Measurements from ENCODE around the gene PLCD3. TPM values are rescaled to one million over a fixed set of nuclear protein-coding genes. Genes with fewer than 3 reads are reported as not detected.

Gene PLCD3
- total and polyA plus RNA-seq, 5 donors: 94.2 to 164 (median 133) TPM

DNA sequence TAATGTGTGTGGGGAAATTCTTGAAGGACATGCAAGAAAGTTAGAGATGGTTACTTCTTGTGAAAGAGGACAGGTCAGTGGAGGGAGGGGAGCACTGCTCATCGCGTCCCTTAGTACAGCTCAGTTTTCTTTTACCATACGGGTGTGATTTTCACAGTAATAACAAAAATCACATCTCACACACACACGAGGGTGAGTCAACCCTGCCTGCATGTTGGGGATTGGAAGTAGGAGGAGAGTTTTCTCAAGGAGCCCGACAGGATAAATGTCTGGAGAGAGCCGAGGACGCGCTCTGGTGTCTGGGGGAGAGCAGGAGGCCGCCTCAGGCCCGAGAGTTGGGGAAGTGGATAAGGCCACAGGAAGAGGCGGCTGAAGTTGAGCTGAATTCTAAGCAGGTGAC, 16.4 kb downstream of the PLCD3 start:
- Histone ChIP-seq H3K27me3 (ENCODE audit: control insufficient read depth, insufficient read depth) (no peaks in the 10 kb centered on the region), H3K4me3 (ENCODE audit: low read length) (no peak overlapping the region), H3K27ac (ENCODE audit: low read length) (no peak overlapping the region), H3K9me3 (ENCODE audit: control insufficient read depth, low read length) (no peaks in the 10 kb centered on the region), H3K4me1 (ENCODE audit: control insufficient read depth, insufficient read depth, low read length) (peaks cover 2% of the 10 kb centered on the region)
- 73% methylated on average over 11 of the region's 11 CpGs for WGBS
- no peak for ATAC-seq
- no peak for DNase-seq
- intact Hi-C loops (cut with DNase I): no loop called here

DNA sequence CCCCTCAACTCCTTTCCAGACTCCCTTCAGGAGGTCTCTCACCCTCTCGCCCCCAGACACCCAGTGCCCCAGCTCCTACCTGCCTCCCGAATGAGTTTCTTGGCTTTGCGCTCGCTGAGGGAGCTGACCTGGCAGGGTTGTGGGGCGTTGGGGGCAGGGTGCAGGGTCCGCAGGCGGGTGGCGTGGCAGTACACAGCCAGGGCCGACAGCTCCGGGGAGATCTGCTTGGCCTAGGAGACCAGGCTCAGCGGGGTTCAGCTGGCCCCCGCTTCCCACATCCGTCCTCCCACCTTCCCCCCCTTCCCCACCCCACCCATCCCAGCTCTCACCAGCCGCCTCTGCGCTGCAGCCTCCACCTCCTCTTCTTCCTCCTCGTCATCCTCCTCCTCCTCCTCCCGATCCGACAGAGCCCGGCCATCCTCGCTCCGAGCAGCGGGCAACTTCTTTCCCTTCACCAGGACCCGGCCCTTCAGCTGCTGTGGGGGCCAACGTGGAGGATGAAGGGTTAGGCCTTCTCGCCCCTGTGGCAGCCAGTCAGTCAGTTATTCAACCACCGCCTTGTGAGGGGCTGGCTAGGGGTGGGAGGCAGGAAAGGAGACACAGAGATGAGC, 17.2 kb downstream of the PLCD3 start:
- intact Hi-C loops (cut with DNase I): no loop called here
- ATAC-seq (no peak), DNase-seq (no peak)
- no peak overlapping the region for H3K27ac ChIP-seq (ENCODE audit: low read length)
- no peak overlapping the region for H3K4me3 ChIP-seq (ENCODE audit: low read length)
- H3K9me3 ChIP-seq (ENCODE audit: control insufficient read depth, low read length): no peaks in the 10 kb centered on the region
- H3K27me3 ChIP-seq (ENCODE audit: control insufficient read depth, insufficient read depth): no peaks in the 10 kb centered on the region
- peaks cover 6% of the 10 kb centered on the region for H3K4me1 ChIP-seq (ENCODE audit: control insufficient read depth, insufficient read depth, low read length)
- WGBS: 88% methylated on average over 26 of the region's 26 CpGs

DNA sequence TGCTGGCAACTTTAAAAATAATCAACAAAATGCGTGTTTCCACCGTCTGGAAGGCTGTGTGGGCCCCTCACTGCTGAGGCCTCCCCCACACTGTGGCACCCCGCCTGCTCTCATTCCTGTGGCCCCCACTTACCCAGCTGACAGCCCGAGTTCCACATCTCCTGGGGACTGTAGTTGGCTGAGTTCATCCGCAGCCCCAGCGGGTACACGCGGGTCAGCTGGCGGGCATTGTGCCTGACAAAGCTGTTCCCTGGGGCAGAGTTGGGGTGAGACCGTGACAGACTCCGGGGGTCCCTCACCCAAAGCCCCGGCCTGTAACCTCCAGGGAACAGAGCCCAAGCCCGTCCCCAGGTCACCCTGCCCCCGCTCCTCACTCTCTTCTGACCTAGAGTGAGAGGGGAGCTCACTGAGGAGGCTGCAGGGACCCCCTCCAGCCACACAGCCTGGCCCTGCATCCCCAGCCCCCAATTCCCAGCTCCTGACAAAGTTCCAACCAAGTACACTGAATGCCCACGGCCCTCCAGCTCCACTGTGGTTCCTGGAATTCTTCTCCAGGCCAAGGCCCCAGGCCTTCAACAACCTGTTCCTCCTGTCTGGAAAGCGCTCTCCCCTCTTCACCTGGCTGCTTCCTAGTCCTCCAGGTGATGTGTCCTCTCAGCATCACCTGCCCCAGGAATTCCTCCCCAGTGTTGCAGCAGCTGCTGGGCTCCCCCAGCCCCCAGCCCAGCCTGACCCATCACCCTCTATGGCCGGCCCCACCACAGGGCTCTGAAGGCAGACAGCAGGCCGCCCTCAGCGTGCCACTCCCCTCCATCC, 18.0 kb downstream of the PLCD3 start:
- intact Hi-C loops (cut with DNase I): no loop called here
- H3K4me1 ChIP-seq (ENCODE audit: control insufficient read depth, insufficient read depth, low read length): peaks cover 6% of the 10 kb centered on the region

DNA sequence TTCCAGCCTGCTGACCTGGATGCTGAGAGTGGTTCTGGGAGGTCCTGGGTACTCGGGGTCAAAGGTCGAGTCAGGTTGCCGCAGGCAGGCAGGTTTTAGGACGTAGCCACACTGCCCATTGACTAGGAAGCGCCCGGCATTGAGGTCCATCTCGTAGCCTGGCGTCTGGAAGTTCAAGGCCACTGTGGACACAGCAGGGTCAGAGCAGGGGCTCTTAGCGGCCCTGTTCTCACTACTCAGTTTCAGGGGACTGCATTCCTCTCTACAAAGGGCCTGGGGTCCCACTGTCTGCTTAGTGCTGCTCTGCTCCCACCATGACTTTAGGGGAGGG, 18.9 kb downstream of the PLCD3 start:
- no peaks in the 10 kb centered on the region for H3K9me3 ChIP-seq (ENCODE audit: control insufficient read depth, low read length)
- no peak overlapping the region for H3K4me3 ChIP-seq (ENCODE audit: low read length)
- ATAC-seq (no peak), DNase-seq (no peak)
- H3K27ac ChIP-seq (ENCODE audit: low read length): no peak overlapping the region
- intact Hi-C loops (cut with DNase I): no loop called here
- WGBS: 93% methylated on average over 9 of the region's 9 CpGs
- peaks cover 6% of the 10 kb centered on the region for H3K4me1 ChIP-seq (ENCODE audit: control insufficient read depth, insufficient read depth, low read length)
- no peaks in the 10 kb centered on the region for H3K27me3 ChIP-seq (ENCODE audit: control insufficient read depth, insufficient read depth)

More for the DNA sequence above, 18.0 kb downstream of the PLCD3 start:
- 86% methylated on average over 19 of the region's 19 CpGs for whole genome bisulfite sequencing
- Histone ChIP-seq H3K27ac (ENCODE audit: low read length) (no peak overlapping the region), H3K9me3 (ENCODE audit: control insufficient read depth, low read length) (no peaks in the 10 kb centered on the region), H3K4me3 (ENCODE audit: low read length) (no peak overlapping the region), H3K27me3 (ENCODE audit: control insufficient read depth, insufficient read depth) (no peaks in the 10 kb centered on the region)
- no peak for DNase-seq
- ATAC-seq: no peak

DNA sequence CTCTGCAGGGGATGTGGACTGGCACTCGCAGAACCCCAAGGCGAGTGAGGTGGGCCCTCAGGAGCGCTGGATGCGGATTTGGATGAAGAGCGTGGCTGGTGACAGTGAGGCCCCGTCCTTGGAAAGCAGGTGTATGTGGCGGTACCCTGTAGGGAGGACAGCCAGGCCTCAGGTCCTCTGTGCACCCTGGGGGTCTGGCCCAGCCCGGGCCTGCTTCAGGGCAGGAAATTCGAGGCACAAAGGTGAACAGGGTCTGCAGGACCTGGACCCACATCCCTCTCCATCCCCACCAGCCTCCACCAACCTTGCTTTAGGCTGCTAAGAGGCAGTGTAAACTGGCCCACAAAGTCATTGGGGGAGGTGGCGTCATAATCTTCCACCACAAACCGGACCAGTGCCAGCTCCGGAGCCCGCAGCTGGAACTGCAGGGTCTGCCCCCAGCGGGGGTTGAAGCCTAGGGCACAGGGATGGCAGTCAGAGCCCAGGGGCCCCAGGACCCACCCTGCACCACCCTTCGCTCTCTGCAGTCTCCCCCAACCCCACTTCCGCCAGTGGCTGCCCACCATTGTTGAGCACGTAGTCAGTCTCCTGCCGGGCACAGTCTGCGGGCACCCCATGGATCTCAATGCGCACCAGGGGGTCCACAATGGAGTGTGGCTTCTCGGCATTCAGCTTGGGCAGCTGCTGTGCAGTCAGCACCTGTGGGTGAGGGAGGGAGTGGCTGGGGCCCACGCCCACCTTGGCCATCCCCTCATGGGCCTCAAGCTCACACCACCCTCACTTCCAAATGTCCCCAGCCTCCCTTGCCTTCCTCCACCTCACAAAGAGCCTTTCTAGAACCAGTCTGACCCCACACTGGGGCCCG, 19.5 kb downstream of the PLCD3 start:
- WGBS: 91% methylated on average over 23 of the region's 23 CpGs
- intact Hi-C loops (cut with DNase I): no loop called here
- no peak for DNase-seq
- Histone ChIP-seq H3K4me3 (ENCODE audit: low read length) (no peak overlapping the region), H3K4me1 (ENCODE audit: control insufficient read depth, insufficient read depth, low read length) (peaks cover 6% of the 10 kb centered on the region), H3K27ac (ENCODE audit: low read length) (peak overlapping the region; percentile 97), H3K27me3 (ENCODE audit: control insufficient read depth, insufficient read depth) (no peaks in the 10 kb centered on the region), H3K9me3 (ENCODE audit: control insufficient read depth, low read length) (no peaks in the 10 kb centered on the region)
- ATAC-seq: no peak

DNA sequence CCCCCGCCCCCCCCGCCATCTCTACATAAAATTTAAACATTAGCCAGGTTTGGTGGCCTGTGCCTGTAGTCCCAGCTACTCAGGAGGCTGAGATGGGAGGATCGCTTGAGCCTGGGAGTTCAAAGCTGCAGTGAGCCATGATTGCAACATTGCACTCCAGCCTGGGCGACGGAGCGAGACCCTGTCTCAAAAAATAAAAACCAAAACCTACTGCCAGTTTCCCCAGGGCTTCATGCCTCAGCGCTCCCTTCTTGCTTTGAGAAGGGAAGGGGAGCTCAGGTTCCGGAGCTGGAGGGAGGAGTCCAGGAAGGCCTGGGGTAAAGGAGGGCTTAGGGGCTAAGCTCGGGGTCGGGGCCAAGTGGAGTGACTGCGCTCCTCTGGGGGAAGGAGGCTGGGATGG, 20.5 kb downstream of the PLCD3 start:
- Histone ChIP-seq H3K4me1 (ENCODE audit: control insufficient read depth, insufficient read depth, low read length) (peaks cover 6% of the 10 kb centered on the region), H3K27ac (ENCODE audit: low read length) (peak overlapping the region; percentile 97), H3K27me3 (ENCODE audit: control insufficient read depth, insufficient read depth) (no peaks in the 10 kb centered on the region), H3K9me3 (ENCODE audit: control insufficient read depth, low read length) (no peaks in the 10 kb centered on the region), H3K4me3 (ENCODE audit: low read length) (no peak overlapping the region)
- WGBS: 90% methylated on average over 11 of the region's 11 CpGs
- DNase-seq (no peak), ATAC-seq (no peak)
- intact Hi-C loops (cut with DNase I): no loop called here

DNA sequence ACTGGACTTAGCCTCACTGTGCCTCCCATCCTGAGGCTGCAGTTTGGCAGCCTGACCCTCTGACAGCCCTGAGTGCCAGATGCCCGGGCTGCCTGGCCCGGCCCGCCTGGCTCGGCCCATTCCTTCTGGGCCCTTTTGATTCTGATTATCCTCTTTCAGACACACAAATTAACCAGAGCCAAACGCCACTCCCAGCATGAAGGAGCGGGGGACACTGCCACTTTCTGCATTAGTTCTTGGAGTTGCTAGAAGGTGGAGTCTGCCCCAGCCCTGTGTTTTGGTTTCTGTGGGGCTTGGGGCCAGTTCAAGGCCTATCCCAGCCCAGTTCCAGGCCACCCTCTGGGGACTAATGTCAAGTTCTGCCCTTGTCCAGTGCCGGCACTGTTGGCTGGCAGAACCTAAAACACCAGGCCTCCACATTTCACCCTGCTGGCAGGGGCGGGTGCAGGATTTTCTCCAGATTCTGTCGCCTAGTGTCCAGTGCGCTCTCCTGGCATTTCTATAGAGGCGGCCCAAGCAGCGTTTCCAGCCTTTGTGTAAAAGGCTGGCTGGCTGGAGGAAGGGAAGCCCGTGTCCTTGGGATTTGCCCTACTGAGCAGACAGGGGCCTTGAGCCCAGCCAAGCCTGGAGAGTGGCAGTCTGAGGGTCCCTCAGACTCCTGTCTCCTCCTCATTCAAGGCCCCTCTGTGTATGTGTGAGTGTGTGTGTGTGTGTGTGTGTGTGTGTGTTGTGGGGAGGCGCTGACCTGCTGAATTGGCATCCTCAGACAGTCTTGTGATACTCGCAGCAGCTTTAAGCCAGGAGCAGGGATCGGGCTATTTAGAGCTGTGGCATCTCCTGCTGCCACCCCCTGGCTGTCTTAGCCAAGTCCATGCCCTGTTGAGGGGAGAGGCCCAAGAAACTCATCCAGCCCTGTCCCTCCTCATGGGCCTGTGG, 21.4 kb downstream of the PLCD3 start:
- peak; percentile 70 for ATAC-seq
- peaks cover 6% of the 10 kb centered on the region for H3K4me1 ChIP-seq (ENCODE audit: control insufficient read depth, insufficient read depth, low read length)
- intact Hi-C loops (cut with DNase I): no loop called here
- no peaks in the 10 kb centered on the region for H3K9me3 ChIP-seq (ENCODE audit: control insufficient read depth, low read length)
- H3K27ac ChIP-seq (ENCODE audit: low read length): peak overlapping the region; percentile 97
- 47% methylated on average over 16 of the region's 16 CpGs for WGBS
- no peak overlapping the region for H3K4me3 ChIP-seq (ENCODE audit: low read length)
- DNase-seq: peak; percentile 57 to 78 (median 78)
- no peaks in the 10 kb centered on the region for H3K27me3 ChIP-seq (ENCODE audit: control insufficient read depth, insufficient read depth)

DNA sequence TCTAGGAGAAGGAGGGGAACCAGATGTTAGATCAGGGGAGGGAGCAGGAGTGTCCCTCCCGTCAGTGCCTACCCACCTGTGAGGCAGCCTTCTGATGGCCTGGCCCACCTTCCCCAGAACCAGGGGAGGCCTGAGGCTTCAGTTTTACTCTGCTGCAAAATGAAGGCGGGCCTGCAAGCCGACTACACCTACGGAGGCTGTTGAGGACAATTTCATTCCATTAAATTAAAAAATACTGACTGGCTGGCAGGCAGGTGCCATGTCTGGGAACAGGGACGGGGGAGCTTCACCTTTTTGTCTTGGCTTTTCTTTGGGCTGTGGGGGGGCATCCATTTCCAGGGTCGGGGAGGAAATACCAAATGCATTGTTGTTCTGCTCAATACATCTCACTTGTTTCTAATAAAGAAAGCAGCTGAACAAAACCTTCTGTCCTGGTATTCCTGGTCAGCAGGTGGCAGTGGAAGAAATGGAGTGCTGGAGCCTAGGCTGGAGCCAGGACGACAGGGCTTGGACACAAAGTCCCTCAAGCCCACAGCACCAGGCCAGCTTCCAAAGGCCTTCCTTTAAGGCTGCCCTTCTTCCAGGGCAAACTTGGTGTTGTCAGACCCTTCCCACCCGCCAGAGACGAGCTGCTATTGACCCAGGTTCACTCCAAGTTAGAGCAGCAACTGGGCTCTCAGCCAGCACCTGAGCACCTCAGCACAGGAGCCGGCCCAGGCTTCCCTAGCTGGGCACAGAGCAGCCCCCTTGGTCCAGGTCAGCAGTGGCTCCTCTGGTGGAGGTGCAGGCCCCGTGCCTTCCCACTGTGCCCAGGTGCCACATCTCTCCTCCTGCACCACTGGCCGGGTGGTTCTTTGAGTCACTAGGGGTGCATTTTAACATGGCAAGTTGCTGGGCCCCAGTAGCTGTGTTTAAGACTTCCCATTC, 23.5 kb downstream of the PLCD3 start:
- Histone ChIP-seq H3K27me3 (ENCODE audit: control insufficient read depth, insufficient read depth) (no peaks in the 10 kb centered on the region), H3K4me3 (ENCODE audit: low read length) (no peak overlapping the region), H3K27ac (ENCODE audit: low read length) (peak overlapping the region; percentile 10), H3K4me1 (ENCODE audit: control insufficient read depth, insufficient read depth, low read length) (peaks cover 10% of the 10 kb centered on the region), H3K9me3 (ENCODE audit: control insufficient read depth, low read length) (no peaks in the 10 kb centered on the region)
- peak in 1 of 3 donors; percentile 23 for DNase-seq
- intact Hi-C loops (cut with DNase I): no loop called here
- 69% methylated on average over 12 of the region's 12 CpGs for whole genome bisulfite sequencing
- no peak for ATAC-seq

DNA sequence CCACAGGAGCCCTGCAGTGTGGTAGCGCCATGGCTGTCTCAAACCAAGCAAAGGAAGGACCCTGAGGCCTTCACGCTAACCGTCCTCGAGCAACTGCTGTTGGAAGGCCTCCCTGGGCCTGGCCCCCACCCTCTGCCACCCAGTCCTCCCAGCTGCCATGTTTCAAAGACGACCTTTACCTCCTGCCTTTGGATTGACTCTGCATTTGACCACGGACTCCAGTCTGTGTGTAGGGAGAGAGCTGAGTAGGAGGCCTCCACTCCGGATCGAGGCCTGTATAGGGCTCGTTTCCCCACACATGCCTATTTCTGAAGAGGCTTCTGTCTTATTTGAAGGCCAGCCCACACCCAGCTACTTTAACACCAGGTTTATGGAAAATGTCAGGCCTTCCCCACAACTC, 24.3 kb downstream of the PLCD3 start:
- intact Hi-C loops (cut with DNase I): no loop called here
- Histone ChIP-seq H3K9me3 (ENCODE audit: control insufficient read depth, low read length) (no peaks in the 10 kb centered on the region), H3K4me1 (ENCODE audit: control insufficient read depth, insufficient read depth, low read length) (peaks cover 12% of the 10 kb centered on the region), H3K27ac (ENCODE audit: low read length) (peak overlapping the region; percentile 6), H3K4me3 (ENCODE audit: low read length) (no peak overlapping the region), H3K27me3 (ENCODE audit: control insufficient read depth, insufficient read depth) (no peaks in the 10 kb centered on the region)
- ATAC-seq: no peak
- no peak for DNase-seq
- WGBS: 66% methylated on average over 9 of the region's 9 CpGs

Data from right cardiac atrium (tissue), 5 donors.